ENCODE data around the gene PCDHB7. TPM values are rescaled to one million over a fixed set of nuclear protein-coding genes. Genes with fewer than 3 reads are reported as not detected.
"Not testable (repeated sequence)": the region's sequence is repeated elsewhere in the genome, so short reads cannot be mapped to it uniquely, and the experiment has no call there.

PCDHB7 gene
- total RNA-seq, 1 donor from 2014 or later, result 1.1 TPM

DNA sequence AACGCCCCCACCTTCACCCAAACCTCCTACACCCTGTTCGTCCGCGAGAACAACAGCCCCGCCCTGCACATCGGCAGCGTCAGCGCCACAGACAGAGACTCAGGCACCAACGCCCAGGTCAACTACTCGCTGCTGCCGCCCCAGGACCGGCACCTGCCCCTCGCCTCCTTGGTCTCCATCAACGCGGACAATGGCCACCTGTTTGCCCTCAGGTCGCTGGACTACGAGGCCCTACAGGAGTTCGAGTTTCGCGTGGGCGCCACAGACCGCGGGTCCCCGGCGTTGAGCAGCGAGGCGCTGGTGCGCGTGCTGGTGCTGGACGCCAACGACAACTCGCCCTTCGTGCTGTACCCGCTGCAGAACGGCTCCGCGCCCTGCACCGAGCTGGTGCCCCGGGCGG, 52.4 kb downstream of the PCDHB7 start:
- DNase-seq, result not testable (repeated sequence)

DNA sequence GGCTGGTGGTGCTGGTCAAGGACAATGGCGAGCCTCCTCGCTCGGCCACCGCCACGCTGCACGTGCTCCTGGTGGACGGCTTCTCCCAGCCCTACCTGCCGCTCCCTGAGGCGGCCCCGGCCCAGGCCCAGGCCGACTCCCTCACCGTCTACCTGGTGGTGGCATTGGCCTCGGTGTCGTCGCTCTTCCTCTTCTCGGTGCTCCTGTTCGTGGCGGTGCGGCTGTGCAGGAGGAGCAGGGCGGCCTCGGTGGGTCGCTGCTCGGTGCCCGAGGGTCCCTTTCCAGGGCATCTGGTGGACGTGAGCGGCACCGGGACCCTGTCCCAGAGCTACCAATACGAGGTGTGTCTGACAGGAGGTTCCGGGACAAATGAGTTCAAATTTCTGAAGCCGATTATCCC, 53.0 kb downstream of the PCDHB7 start:
- not testable (repeated sequence) for DNase-seq

Other genes starting within 250 kb of the PCDHB7 start
- 0.69 TPM for gene PCDHAC1, start 246.3 kb upstream of the PCDHB7 start, total RNA-seq
- 3.0 TPM for gene PCDHAC2, start 206.2 kb upstream of the PCDHB7 start, total RNA-seq
- gene PCDHB1, start 121.3 kb upstream of the PCDHB7 start, total RNA-seq, result not detected
- 3.1 TPM for gene PCDHB2, start 78.0 kb upstream of the PCDHB7 start, total RNA-seq
- 2.7 TPM for gene PCDHB3, start 72.2 kb upstream of the PCDHB7 start, total RNA-seq
- gene PCDHB4, start 50.8 kb upstream of the PCDHB7 start, total RNA-seq, result 1.6 TPM
- gene PCDHB5, start 37.4 kb upstream of the PCDHB7 start, total RNA-seq, result 2.7 TPM
- 0.39 TPM for gene PCDHB6, start 22.6 kb upstream of the PCDHB7 start, total RNA-seq
- gene PCDHB8, start 5.1 kb downstream of the PCDHB7 start, total RNA-seq, result 0.49 TPM
- gene PCDHB16, start 9.7 kb downstream of the PCDHB7 start, total RNA-seq, result 2.5 TPM
- gene PCDHB9, start 14.5 kb downstream of the PCDHB7 start, total RNA-seq, result 0.89 TPM
- gene PCDHB10, start 19.7 kb downstream of the PCDHB7 start, total RNA-seq, result 1.8 TPM
- 3.5 TPM for gene PCDHB11, start 27.0 kb downstream of the PCDHB7 start, total RNA-seq
- 2.2 TPM for gene PCDHB12, start 36.1 kb downstream of the PCDHB7 start, total RNA-seq
- gene PCDHB13, start 41.3 kb downstream of the PCDHB7 start, total RNA-seq, result 2.9 TPM
- 3.8 TPM for gene PCDHB14, start 50.7 kb downstream of the PCDHB7 start, total RNA-seq
- 3.6 TPM for gene PCDHB15, start 72.8 kb downstream of the PCDHB7 start, total RNA-seq
- gene SLC25A2, start 131.4 kb downstream of the PCDHB7 start, total RNA-seq, result 1.4 TPM
- 88.8 TPM for gene TAF7, start 148.1 kb downstream of the PCDHB7 start, total RNA-seq
- gene PCDHGA1, start 157.9 kb downstream of the PCDHB7 start, total RNA-seq, result 0.39 TPM
- 3.6 TPM for gene PCDHGA2, start 166.1 kb downstream of the PCDHB7 start, total RNA-seq
- gene PCDHGA3, start 171.2 kb downstream of the PCDHB7 start, total RNA-seq, result 1.6 TPM
- gene PCDHGB1, start 177.5 kb downstream of the PCDHB7 start, total RNA-seq, result 2.6 TPM
- gene PCDHGA4, start 182.4 kb downstream of the PCDHB7 start, total RNA-seq, result 2.9 TPM
- 3.3 TPM for gene PCDHGB2, start 187.3 kb downstream of the PCDHB7 start, total RNA-seq
- 3.6 TPM for gene PCDHGA5, start 191.5 kb downstream of the PCDHB7 start, total RNA-seq
- 4.3 TPM for gene PCDHGB3, start 197.6 kb downstream of the PCDHB7 start, total RNA-seq
- gene PCDHGA6, start 201.2 kb downstream of the PCDHB7 start, total RNA-seq, result 3.6 TPM
- gene PCDHGA7, start 210.1 kb downstream of the PCDHB7 start, total RNA-seq, result 3.5 TPM
- gene PCDHGB4, start 215.1 kb downstream of the PCDHB7 start, total RNA-seq, result 6.1 TPM
- gene PCDHGA8, start 220.0 kb downstream of the PCDHB7 start, total RNA-seq, result 3.3 TPM
- gene PCDHGB5, start 225.3 kb downstream of the PCDHB7 start, total RNA-seq, result 8.0 TPM
- gene PCDHGA9, start 230.1 kb downstream of the PCDHB7 start, total RNA-seq, result 4.2 TPM
- gene PCDHGB6, start 235.4 kb downstream of the PCDHB7 start, total RNA-seq, result 5.6 TPM
- 4.9 TPM for gene PCDHGA10, start 240.3 kb downstream of the PCDHB7 start, total RNA-seq
- 7.6 TPM for gene PCDHGB7, start 245.0 kb downstream of the PCDHB7 start, total RNA-seq
- gene PCDHGA11, start 248.4 kb downstream of the PCDHB7 start, total RNA-seq, result 6.1 TPM

Measured in skin of body (tissue), 2 donors.